ENCODE results near the gene ZNF440.
"Not testable (repeated sequence)": the region's sequence is repeated elsewhere in the genome, so short reads cannot be mapped to it uniquely, and the experiment has no call there.

ZNF440 gene

DNA sequence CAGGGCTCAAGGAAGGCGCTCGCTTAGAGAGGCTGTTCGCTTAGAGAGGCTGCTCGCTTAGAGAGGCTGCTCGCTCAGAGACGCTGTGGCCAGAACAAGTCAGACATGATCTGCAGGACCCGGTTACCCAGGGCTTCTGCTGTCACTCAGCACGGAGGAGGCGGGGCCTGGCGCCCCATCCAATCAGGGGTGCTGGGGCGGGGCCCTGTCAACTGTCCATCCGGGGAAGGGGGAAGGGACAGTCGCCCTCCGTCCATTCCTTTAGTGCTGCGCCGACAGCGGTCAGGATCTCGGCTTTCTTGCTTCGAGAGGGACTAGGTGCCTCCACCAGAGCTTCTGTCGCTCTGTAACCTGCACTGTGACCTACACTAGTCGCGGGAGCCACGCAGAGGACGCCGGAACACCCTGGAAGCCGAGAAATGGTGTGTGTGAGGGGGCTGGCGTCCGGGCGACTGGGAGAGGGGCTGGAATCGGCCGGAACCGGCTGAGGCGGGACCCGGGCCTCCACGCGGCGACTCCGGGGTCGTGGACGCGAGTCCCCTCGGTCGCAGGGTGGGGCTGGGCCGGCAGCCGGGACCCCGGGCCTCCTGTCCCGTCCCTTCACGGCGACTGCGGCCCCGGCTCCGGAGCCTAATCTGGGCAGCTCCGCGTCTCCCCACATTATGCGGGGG lies at the start of gene ZNF440:
Gene ZNF440 (plus strand): TSS at position 245 of the 671 bp plus-strand sequence. CDS start 175 bp downstream, at position 420.
- Histone ChIP-seq H3K4me3 (replicated peaks; ENCODE audit: low read depth, low read length) (peak within 1 kb of the TSS; percentile 82), H3K36me3 (ENCODE audit: control insufficient read depth, insufficient read depth, low read length) (no peaks in the 10 kb centered on the region), H3K27me3 (replicated peaks; ENCODE audit: control insufficient read depth, insufficient read depth, low read length) (no peaks in the 10 kb centered on the region)
- TF ChIP-seq, protein P1, sequence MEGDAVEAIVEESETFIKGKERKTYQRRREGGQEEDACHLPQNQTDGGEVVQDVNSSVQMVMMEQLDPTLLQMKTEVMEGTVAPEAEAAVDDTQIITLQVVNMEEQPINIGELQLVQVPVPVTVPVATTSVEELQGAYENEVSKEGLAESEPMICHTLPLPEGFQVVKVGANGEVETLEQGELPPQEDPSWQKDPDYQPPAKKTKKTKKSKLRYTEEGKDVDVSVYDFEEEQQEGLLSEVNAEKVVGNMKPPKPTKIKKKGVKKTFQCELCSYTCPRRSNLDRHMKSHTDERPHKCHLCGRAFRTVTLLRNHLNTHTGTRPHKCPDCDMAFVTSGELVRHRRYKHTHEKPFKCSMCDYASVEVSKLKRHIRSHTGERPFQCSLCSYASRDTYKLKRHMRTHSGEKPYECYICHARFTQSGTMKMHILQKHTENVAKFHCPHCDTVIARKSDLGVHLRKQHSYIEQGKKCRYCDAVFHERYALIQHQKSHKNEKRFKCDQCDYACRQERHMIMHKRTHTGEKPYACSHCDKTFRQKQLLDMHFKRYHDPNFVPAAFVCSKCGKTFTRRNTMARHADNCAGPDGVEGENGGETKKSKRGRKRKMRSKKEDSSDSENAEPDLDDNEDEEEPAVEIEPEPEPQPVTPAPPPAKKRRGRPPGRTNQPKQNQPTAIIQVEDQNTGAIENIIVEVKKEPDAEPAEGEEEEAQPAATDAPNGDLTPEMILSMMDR (IDR thresholded peaks at IDR 0.05; ENCODE audit: insufficient read depth, low read length, poor library complexity, severe bottlenecking): no peak
- peak; percentile 92 for DNase-seq (ENCODE audit: extremely low read depth, insufficient read length)

DNA sequence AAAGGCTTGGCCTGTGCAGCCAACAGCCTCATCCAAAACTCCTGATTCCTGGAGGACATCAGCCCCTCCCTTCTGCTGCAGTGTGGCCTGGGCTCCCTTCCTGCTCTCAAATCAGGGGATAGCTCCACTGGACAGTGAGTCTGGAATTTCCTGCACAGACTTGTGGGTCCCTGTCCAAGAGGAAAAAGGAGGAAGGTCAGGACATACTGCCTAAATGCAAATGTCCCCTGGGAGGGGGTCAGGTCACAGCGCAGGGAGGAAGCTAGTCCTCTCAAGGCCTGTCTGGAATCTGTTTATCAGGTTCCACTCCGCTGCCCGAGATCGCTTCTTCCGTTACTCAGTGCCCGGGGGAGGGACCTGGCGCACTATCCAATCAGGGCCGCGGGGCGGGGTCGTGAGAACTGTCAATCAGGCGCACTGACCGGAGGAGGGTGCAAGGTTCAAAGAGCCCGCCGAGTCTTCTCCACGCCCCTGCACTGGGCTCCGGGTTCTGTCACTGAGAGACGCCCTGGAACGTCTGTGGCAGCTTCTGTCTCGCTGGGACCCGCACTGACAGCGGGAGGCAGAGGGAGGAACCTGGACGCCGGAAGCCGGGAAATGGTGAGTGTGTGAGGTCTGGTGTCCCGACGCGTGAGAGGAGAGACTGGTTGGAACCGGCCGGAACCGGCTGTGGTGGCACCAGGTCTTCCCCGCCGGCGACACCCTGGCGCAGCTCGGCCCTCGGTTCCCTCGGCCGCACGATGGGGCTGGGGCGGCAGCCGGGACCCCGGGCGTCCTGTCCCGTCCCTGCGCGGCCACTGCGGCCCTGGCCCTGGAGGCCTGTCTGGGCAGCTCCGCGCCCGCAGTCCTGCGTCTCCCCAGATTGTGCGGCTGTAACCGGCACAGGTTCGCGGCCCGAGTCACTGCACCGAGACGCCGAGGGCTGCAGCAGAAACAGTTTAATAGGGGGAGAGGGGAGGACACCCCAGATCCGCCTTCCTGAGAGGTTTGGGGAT lies 47.2 kb upstream of the ZNF440 start, which contains the start of gene ZNF441:
Gene ZNF441 (plus strand): TSS at position 404 of the 995 bp plus-strand sequence. CDS start 194 bp downstream, at position 598.
- Histone ChIP-seq H3K36me3 (ENCODE audit: control insufficient read depth, insufficient read depth, low read length) (no peaks in the 10 kb centered on the region), H3K27me3 (replicated peaks; ENCODE audit: control insufficient read depth, insufficient read depth, low read length) (no peaks in the 10 kb centered on the region), H3K4me3 (replicated peaks; ENCODE audit: low read depth, low read length) (peak within 1 kb of the TSS; percentile 91)
- DNase-seq (ENCODE audit: extremely low read depth, insufficient read length): peak; percentile 95
- TF ChIP-seq, protein P1 (IDR thresholded peaks at IDR 0.05; ENCODE audit: insufficient read depth, low read length, poor library complexity, severe bottlenecking): no peak

DNA sequence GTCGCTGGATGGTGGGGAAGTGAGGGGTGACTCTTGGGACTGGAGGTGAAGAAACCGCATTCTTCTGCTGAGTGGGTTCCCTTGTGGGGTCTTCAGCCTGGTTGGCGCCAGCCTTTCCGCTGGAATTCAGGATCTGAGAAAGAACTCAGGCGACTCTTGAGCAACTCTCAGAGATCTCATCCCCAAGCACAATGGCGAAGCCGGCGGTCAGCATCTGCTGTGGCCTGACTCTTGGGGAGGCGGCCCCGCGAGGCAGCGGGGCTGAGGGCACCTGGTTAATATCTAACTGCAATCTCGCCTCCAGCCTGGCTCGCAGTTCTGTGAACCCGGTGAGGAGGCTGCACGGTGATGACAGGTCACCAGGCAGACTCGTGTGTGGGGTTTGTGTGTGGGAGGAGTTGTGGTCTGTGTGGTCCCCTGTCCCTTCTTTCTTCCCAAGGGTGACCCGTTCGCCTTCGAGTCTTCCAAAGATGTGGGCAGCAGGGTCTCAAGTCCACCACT lies 46.4 kb upstream of the ZNF440 start:
- Histone ChIP-seq H3K36me3 (ENCODE audit: control insufficient read depth, insufficient read depth, low read length) (no peaks in the 10 kb centered on the region), H3K27me3 (replicated peaks; ENCODE audit: control insufficient read depth, insufficient read depth, low read length) (no peaks in the 10 kb centered on the region), H3K4me3 (replicated peaks; ENCODE audit: low read depth, low read length) (peak overlapping the region; percentile 91)
- peak; percentile 55 for DNase-seq (ENCODE audit: extremely low read depth, insufficient read length)
- TF ChIP-seq, protein P1 (IDR thresholded peaks at IDR 0.05; ENCODE audit: insufficient read depth, low read length, poor library complexity, severe bottlenecking): no peak

DNA sequence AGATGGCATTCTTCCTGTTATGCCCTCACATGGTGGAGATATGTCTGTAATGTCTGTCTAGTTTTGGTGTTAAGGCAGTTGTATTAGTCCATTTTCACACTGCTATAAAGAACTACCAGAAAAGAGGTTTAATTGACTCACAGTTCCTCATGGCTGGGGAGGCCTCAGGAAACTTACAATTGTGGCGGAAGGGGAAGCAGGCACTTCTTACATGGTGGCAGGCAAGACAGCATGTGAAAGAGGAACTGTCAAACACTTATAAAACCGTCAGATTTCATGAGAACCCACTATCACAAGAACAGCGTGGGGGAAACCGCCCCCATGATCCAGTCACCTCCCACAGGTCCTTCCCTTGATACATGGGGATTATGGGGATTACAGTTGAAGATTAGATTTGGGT lies 44.1 kb upstream of the ZNF440 start:
- Histone ChIP-seq H3K27me3 (replicated peaks; ENCODE audit: control insufficient read depth, insufficient read depth, low read length) (no peaks in the 10 kb centered on the region), H3K36me3 (ENCODE audit: control insufficient read depth, insufficient read depth, low read length) (no peaks in the 10 kb centered on the region), H3K4me3 (replicated peaks; ENCODE audit: low read depth, low read length) (no peak overlapping the region)
- DNase-seq (ENCODE audit: extremely low read depth, insufficient read length): no peak
- TF ChIP-seq, protein P1 (IDR thresholded peaks at IDR 0.05; ENCODE audit: insufficient read depth, low read length, poor library complexity, severe bottlenecking): no peak

DNA sequence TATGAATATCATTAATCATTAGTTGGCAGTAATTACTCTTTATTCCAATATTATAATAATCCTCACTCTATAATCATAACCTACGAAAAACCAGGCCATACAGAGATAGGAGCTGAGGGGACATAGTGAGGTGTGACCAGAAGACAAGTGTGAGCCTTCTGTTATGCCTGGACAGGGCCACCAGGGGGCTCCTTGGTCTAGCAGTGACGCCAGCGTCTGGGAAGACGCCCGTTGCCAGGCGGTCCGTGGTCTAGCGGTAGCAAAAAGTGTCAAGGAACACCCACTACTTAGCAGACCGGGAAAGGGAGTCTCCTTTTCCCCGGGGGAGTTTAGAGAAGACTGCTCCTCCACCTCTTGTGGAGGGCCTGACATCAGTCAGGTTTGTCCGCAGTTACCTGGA lies 42.6 kb upstream of the ZNF440 start:
- H3K4me3 ChIP-seq (replicated peaks; ENCODE audit: low read depth, low read length); DNase-seq (ENCODE audit: extremely low read depth, insufficient read length); H3K27me3 ChIP-seq (replicated peaks; ENCODE audit: control insufficient read depth, insufficient read depth, low read length); H3K36me3 ChIP-seq (ENCODE audit: control insufficient read depth, insufficient read depth, low read length): not testable (repeated sequence)

DNA sequence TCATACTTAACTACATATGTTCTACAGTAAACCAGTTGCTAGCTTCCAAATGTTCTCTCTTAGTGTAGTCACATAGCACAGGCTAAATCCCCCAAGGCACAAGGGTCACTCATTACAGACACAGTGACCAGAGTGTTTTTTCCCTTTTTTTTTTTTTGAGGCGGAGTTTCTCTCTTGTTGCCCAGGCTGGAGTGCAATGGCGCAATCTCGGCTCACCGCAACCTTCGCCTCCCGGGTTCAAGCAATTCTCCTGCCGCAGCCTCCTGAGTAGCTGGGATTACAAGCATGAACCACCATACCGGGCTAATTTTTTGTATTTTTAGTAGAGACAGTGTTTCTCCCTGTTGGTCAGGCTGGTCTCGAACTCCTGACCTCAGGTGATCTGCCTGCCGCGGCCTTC lies 37.4 kb upstream of the ZNF440 start:
- peaks cover 13% of the 10 kb centered on the region for H3K36me3 ChIP-seq (ENCODE audit: control insufficient read depth, insufficient read depth, low read length)
- DNase-seq (ENCODE audit: extremely low read depth, insufficient read length); H3K4me3 ChIP-seq (replicated peaks; ENCODE audit: low read depth, low read length); H3K27me3 ChIP-seq (replicated peaks; ENCODE audit: control insufficient read depth, insufficient read depth, low read length): not testable (repeated sequence)

Measured in GM06990 (cell line).